Colonic mucosa (tissue), 4 donors: ENCODE results near the gene ROR1. TPM values are rescaled to one million over a fixed set of nuclear protein-coding genes. Genes with fewer than 3 reads are reported as not detected.

Experiments used
- DNase-seq: peaks from one replicate; pipeline ENCODE4 v3.0.0-alpha.2; 2020
- H3K27ac ChIP-seq: fragments of 200-600 bp; one replicate; pipeline ENCODE4 v1.8.0; 2021
- H3K27me3 ChIP-seq: fragments of 200-600 bp; one replicate; pipeline ENCODE4 v1.8.0; 2021
- H3K36me3 ChIP-seq: fragments of 200-600 bp; one replicate; pipeline ENCODE4 v1.8.0; 2021
- H3K4me1 ChIP-seq: fragments of 200-600 bp; one replicate; pipeline ENCODE4 v1.8.0; 2021; ENCODE audit warnings: mild to moderate bottlenecking
- H3K4me3 ChIP-seq: fragments of 200-600 bp; one replicate; pipeline ENCODE4 v1.8.0; 2021
- H3K9ac ChIP-seq, 2 donors: one replicate each; pipeline ENCODE4 v1.7.0; 2013; ENCODE audit warnings: control low read depth in 2 of 2, low read depth in 2 of 2, low read length in 2 of 2
- H3K9me3 ChIP-seq: fragments of 200-600 bp; one replicate; pipeline ENCODE4 v1.8.0; 2021
- CTCF ChIP-seq: fragments of 200-600 bp; IDR thresholded peaks from one replicate; pipeline ENCODE4 v1.8.0; 2022; ENCODE audit warnings: antibody characterized with exemption, mild to moderate bottlenecking
- intact Hi-C: fragments of 100-400 bp; cut with DNase I; formaldehyde crosslinking; loops from one replicate; pipeline ENCODE4 v1.14.1; 2022
- total RNA-seq, 2 donors: library from RNA; stranded (reverse); fragmentation: NEBNext Ultra II Directional in 1 of 2; extraction: Animal tissue kit (Norgen Biotek cat#: 25700) in 1 of 2; gene quantifications; one replicate each; pipeline ENCODE4 v1.2.1, GENCODE V29; 2021
- donor health status: healthy.
- donor health status: DM: no; HTN: no; CAD: no.
- donor health status: DM: no; HTN: no; CAD: no.

Gene ROR1
- total RNA-seq, 2 donors from 2014 or later: 5.1 to 6.8 TPM

GRCh38 chr1:64150729-64151230 is 377.0 kb downstream of the ROR1 start:
- no peak overlapping the region for H3K4me3 ChIP-seq
- intact Hi-C loops: no loop called here

DNA sequence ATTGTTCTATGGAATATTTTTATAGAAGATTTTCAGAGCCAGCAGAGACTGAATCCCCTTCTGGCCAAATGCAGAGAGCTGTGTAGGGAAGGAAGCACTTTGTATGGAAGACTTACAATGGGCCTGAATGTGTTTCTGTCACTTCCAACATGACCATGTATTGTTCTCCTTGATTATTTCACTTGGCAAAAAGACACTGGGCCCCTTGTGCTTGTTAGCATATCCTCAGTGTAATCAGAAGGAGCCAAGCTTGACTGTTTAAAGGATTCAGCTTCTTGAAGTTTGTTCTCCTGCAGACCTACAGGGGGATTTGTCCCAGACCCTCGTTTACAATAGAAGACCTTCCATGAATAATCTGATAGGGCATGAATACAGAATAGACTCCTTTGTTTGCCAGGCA is 381.5 kb downstream of the ROR1 start:
- no peak for DNase-seq

More at GRCh38 chr1:64150729-64151230, 377.0 kb downstream of the ROR1 start:
- no peaks in the 10 kb centered on the region for H3K9me3 ChIP-seq
- TF ChIP-seq CTCF: no peak
- no peaks in the 10 kb centered on the region for H3K27me3 ChIP-seq
- H3K4me1 ChIP-seq: no peaks in the 10 kb centered on the region
- no peaks in the 10 kb centered on the region for H3K36me3 ChIP-seq
- H3K27ac ChIP-seq: no peak overlapping the region
- DNase-seq: no peak
- H3K9ac ChIP-seq: no peak overlapping the region

GRCh38 chr1:64161357-64161941 is 387.6 kb downstream of the ROR1 start:
- TF ChIP-seq CTCF: no peak
- no peak overlapping the region for H3K9ac ChIP-seq
- no peaks in the 10 kb centered on the region for H3K27me3 ChIP-seq
- no peak for DNase-seq
- no peaks in the 10 kb centered on the region for H3K9me3 ChIP-seq
- no peak overlapping the region for H3K4me3 ChIP-seq
- intact Hi-C loops: no loop called here
- no peaks in the 10 kb centered on the region for H3K4me1 ChIP-seq
- no peaks in the 10 kb centered on the region for H3K36me3 ChIP-seq
- H3K27ac ChIP-seq: no peak overlapping the region

More for the DNA sequence above, 381.5 kb downstream of the ROR1 start:
- H3K27me3 ChIP-seq: no peaks in the 10 kb centered on the region
- H3K36me3 ChIP-seq: no peaks in the 10 kb centered on the region
- H3K9ac ChIP-seq: no peak overlapping the region
- no peak overlapping the region for H3K27ac ChIP-seq
- H3K9me3 ChIP-seq: no peaks in the 10 kb centered on the region
- no peaks in the 10 kb centered on the region for H3K4me1 ChIP-seq
- intact Hi-C loops: no loop called here
- H3K4me3 ChIP-seq: no peak overlapping the region
- TF ChIP-seq CTCF: no peak

DNA sequence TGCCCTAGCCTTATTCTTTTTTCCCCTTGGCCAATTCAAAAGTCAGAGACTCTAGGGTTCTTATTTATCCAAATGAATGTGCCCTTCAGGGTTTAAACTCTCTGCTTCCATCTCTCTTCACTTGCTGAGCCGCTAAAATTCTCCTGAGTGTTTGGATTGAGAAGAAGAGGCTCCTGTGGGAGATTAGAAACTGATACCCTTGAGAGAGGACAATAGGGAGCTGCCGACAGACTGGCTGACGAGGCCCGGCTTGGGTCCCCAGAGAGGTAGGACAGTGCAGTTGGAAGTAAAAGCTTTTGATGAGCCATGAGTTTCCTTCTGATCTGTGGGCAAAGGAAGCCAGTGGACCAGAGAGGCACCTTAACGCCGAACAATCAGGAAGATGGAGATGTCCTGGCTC is 388.3 kb downstream of the ROR1 start:
- no peak for TF ChIP-seq CTCF
- intact Hi-C loops: no loop called here
- no peaks in the 10 kb centered on the region for H3K4me1 ChIP-seq
- no peaks in the 10 kb centered on the region for H3K36me3 ChIP-seq
- H3K27ac ChIP-seq: no peak overlapping the region
- H3K9ac ChIP-seq: no peak overlapping the region
- DNase-seq: no peak
- H3K4me3 ChIP-seq: no peak overlapping the region
- no peaks in the 10 kb centered on the region for H3K9me3 ChIP-seq
- H3K27me3 ChIP-seq: no peaks in the 10 kb centered on the region

DNA sequence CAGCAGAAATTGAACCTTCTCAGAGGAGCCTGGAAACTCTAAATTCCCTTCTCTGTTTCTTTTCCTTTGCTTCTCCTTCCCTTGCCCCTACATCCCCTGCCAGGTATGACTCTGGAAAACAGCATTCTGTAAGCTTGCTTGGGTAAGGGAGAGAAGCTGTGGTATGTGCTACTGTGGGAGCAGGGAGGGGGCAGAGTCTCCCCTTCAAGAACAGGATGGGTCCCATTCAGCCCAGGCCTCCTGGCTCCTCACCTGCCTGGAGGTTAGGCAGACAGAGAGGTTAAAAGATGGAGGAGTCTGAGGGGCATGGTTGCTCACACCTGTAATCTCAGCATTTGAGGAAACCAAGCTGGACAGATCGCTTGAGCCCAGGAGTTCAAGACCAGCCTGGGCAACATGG is 389.0 kb downstream of the ROR1 start:
- Histone ChIP-seq H3K9me3 (no peaks in the 10 kb centered on the region), H3K27ac (no peak overlapping the region), H3K36me3 (no peaks in the 10 kb centered on the region), H3K9ac (no peak overlapping the region), H3K27me3 (no peaks in the 10 kb centered on the region), H3K4me3 (no peak overlapping the region), H3K4me1 (no peaks in the 10 kb centered on the region)
- intact Hi-C loops: no loop called here
- TF ChIP-seq CTCF: no peak
- DNase-seq: no peak
